ENCODE results near the gene AMER3. TPM values are rescaled to one million over a fixed set of nuclear protein-coding genes. Genes with fewer than 3 reads are reported as not detected.

Gene AMER3
- total and polyA plus RNA-seq, 2 of the 8 experiments (the other 6 are each of a cell fraction or from before 2014, with no cell fraction given), result 0.15 to 0.19 TPM

DNA sequence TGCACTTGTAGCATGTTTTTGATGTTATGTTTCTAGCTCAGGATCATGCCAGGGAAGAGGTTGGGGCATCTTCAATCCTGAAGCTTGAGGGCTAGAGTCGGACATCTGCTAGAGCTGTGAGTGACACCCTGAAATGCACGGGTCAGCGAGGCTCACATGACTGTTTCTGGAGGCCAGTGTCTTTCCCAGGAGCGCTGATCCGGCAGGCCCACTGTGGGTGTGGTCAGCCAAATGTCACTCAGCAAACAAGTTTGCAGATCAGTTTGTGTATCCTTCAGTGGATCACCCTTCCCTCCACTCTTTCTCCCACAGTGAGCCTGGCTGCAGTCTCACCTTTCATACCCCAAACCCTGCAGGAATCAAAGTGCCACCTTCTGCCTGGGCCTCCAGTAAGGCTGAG, 58.4 kb downstream of the AMER3 start:
- Histone ChIP-seq H3K9ac (replicated peaks in 1 of 4; ENCODE audit: extremely low read depth in 1 of 4, low read depth in 3 of 4, low read length in 3 of 4) (no peak overlapping the region), H4K20me1 (replicated peaks in 1 of 2; ENCODE audit: control insufficient read depth in 1 of 2, insufficient read depth in 2 of 2, low read length in 2 of 2) (no peaks in the 10 kb centered on the region), H2BK12ac (ENCODE audit: low read depth, low read length) (no peak overlapping the region), H4K91ac (replicated peaks; ENCODE audit: insufficient read length, low read length) (no peak overlapping the region), H3K23me2 (ENCODE audit: low read depth, low read length) (no peaks in the 10 kb centered on the region), H3K23ac (ENCODE audit: insufficient read length) (no peak overlapping the region), H2BK15ac (ENCODE audit: low read length) (no peak overlapping the region), H3K27me3 (replicated peaks in 1 of 4; ENCODE audit: control insufficient read depth in 3 of 4, extremely low read depth in 1 of 4, insufficient read depth in 3 of 4, low read length in 3 of 4) (no peaks in the 10 kb centered on the region), H2BK120ac (replicated peaks; ENCODE audit: low read depth, low read length) (no peak overlapping the region), H3K56ac (replicated peaks; ENCODE audit: insufficient read length, low read depth, low read length) (no peak overlapping the region), H3K4ac (replicated peaks; ENCODE audit: insufficient read length, low read depth, low read length) (no peak overlapping the region), H2BK5ac (ENCODE audit: low read depth, low read length) (no peak overlapping the region), H3K18ac (ENCODE audit: extremely low read depth, low read length) (no peak overlapping the region), H4K5ac (ENCODE audit: insufficient read length, low read depth, low read length) (no peak overlapping the region), H3K79me2 (ENCODE audit: control insufficient read depth in 1 of 2, insufficient read depth in 2 of 2, low read length in 2 of 2) (no peaks in the 10 kb centered on the region), H2BK20ac (ENCODE audit: low read length) (no peak overlapping the region), H3K27ac (ENCODE audit: low read depth, low read length) (no peak overlapping the region), H3K36me3 (ENCODE audit: control insufficient read depth in 2 of 4, insufficient read depth in 4 of 4, low read length in 3 of 4) (no peaks in the 10 kb centered on the region), H2AFZ (ENCODE audit: low read length) (peak overlapping the region; percentile 88), H3K4me2 (ENCODE audit: insufficient read depth in 1 of 2, low read depth in 2 of 2, low read length in 2 of 2) (no peak overlapping the region), H3K14ac (ENCODE audit: insufficient read length) (no peak overlapping the region), H3K4me1 (replicated peaks in 1 of 4; ENCODE audit: control insufficient read depth in 3 of 4, insufficient read depth in 4 of 4, low read length in 3 of 4) (no peaks in the 10 kb centered on the region), H3K79me1 (ENCODE audit: low read depth, low read length) (no peaks in the 10 kb centered on the region), H2AK5ac (ENCODE audit: low read depth, low read length) (no peak overlapping the region), H3K4me3 (ENCODE audit: extremely low read depth in 1 of 4, insufficient read depth in 2 of 4, low read depth in 3 of 4, low read length in 4 of 4) (no peak overlapping the region), H4K8ac (ENCODE audit: extremely low read depth, insufficient read depth, low read length) (no peak overlapping the region), H3K9me3 (ENCODE audit: insufficient read depth in 2 of 2, low read depth in 1 of 2, low read length in 1 of 2) (no peaks in the 10 kb centered on the region)
- 97% methylated on average over 5 of the region's 5 CpGs; no CpG with 5 or more reads in 1 of the 2 experiments for WGBS, 2 experiments (ENCODE audit: extremely low coverage in 1 of 2, insufficient coverage in 1 of 2, insufficient read length in 1 of 2, insufficient replicate concordance in 2 of 2, low coverage in 1 of 2, low lambda C conversion rate in 2 of 2, missing lambda C conversion rate in 1 of 2)
- DNase-seq (ENCODE audit: low read depth in 1 of 2, low spot score in 2 of 2), result no peak
- POLR2A ChIA-PET (ENCODE audit: partially characterized antibody), result no interaction called here
- TF ChIP-seq EP300 (IDR thresholded peaks at IDR 0.05; ENCODE audit: borderline replicate concordance in 1 of 2, low read depth in 2 of 2, low read length in 2 of 2) (no peak), CEBPB (IDR thresholded peaks at IDR 0.05; ENCODE audit: low read depth, low read length) (no peak), CREB1 (IDR thresholded peaks at IDR 0.05) (no peak), TAF1 (IDR thresholded peaks at IDR 0.05; ENCODE audit: low read depth, low read length) (no peak), CTBP2 (IDR thresholded peaks at IDR 0.05; ENCODE audit: borderline replicate concordance, insufficient read depth, insufficient read length, low read length) (no peak), FOSL1 (IDR thresholded peaks at IDR 0.05; ENCODE audit: insufficient read depth, low read depth, low read length) (no peak)
- CTCF ChIA-PET (ENCODE audit: partially characterized antibody), result interaction anchor here (1.1 to 1.5 kb wide), 3 partner anchors 15 to 29 kb away, joined by 3 to 7 read pairs (median 5); no protein-coding TSS in a partner anchor
- no peak for FAIRE-seq

Measured in H1 (cell line).